DMS79 (cell line): Measurements from ENCODE around the gene EHD2.
"Not testable (repeated sequence)": the region's sequence is repeated elsewhere in the genome, so short reads cannot be mapped to it uniquely, and the experiment has no call there.

Experiments
- DNase-seq: peaks from one replicate; lab custom pipeline; 2025; lab: John Stamatoyannopoulos, UW

EHD2 gene

DNA sequence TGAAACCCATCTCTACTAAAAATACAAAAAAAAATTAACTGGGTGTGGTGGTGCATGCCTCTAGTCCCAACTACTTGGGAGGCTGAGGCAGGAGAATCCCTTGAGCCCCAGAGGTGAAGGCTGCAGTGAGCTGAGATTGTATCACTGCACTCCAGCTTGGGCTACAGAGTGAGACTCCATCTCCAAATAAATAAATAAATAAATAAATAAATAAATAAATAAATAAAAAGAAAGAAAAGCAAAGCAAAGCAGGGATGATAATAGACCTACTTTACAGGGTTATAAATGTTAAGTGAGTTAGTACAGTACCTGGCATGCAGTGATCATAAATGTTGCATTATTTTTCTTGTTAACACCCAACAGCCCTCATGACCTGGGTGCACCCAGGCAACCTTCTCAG, 1.6 kb downstream of the EHD2 start:
- DNase-seq = not testable (repeated sequence)

DNA sequence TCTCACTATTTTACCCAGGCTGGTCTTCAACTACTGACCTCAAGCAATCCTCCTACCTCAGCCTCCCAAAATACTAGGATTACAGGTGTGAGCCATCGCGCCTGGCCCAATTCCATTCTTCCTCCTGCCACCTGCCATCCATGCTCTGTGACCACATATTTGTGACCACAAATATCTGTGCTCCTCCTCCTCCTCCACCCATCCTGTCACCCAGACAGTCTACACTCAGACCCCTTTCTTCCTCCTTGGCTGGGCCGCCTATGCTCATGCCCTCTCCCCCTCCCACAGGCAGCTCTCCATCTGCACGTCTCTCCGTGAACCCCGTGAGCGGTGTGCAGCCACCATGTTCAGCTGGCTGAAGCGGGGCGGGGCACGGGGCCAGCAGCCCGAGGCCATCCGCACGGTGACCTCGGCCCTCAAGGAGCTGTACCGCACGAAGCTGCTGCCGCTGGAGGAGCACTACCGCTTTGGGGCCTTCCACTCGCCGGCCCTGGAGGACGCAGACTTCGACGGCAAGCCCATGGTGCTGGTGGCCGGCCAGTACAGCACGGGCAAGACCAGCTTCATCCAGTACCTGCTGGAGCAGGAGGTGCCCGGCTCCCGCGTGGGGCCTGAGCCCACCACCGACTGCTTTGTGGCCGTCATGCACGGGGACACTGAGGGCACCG, 3.2 kb downstream of the EHD2 start:
- no peak for DNase-seq

DNA sequence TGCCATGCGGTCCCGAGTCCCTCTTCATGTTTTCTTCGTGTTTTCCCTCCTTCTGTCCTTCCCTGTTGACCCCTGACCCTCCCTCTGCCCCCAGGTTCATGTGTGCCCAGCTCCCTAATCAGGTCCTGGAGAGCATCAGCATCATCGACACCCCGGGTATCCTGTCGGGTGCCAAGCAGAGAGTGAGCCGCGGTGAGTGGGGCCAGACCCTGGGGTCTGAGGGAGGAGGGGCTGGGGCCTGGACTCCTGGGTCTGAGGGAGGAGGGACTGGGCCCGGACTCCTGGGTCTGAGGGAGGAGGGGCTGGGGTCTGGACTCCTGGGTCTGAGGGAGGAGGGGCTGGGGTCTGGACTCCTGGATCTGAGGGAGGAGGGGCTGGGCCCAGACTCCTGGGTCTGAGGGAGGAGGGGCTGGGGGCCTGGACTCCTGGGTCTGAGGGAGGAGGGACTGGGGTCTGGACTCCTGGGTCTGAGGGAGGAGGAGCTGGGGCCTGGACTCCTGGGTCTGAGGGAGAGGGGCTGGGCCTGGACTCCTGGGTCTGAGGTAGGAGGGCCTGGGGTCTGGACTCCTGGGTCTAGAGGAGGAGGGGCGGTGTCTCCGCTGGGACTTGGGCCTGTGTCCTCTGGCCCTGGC, 5.3 kb downstream of the EHD2 start:
- not testable (repeated sequence) for DNase-seq

DNA sequence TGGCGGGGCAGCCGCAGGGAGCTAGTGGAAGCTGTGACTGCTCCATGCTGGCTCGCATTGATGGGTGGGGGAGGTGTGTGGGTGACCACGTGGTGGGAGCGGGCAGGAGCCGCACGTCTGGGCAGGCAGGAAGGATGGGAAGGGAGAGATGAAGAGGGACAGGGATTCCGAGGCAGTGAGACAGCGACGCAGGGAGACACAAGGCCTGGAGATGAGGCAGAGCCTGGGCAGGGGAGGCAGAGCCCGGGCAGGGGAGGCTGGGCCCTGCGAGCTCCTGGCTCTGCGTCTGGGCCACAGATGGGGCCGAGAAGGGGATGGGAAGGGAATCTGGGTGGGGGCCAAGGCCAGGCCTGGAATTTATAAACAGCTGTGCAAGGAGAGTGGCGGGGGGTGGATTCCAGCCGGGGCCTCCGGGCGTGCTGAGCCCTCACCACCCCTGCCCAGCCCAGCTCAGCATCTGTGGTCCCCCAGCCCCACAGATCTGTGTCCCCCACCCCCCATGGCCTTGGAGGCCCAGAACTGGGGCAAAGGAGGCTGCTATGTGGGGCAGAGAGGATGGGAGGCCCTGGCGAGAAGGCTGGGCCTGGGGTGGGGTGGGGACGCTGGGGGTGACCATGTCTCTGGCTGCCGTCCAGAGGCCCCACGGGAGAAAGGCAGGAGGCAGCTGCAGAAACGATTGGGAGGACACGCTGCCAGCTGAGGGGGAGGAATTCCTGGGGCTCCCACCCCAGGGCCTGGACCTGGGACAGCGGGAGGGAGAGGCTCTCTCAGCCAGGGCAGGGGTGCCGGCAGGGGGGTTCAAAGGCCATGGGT, 6.0 kb downstream of the EHD2 start:
- DNase-seq = no peak

DNA sequence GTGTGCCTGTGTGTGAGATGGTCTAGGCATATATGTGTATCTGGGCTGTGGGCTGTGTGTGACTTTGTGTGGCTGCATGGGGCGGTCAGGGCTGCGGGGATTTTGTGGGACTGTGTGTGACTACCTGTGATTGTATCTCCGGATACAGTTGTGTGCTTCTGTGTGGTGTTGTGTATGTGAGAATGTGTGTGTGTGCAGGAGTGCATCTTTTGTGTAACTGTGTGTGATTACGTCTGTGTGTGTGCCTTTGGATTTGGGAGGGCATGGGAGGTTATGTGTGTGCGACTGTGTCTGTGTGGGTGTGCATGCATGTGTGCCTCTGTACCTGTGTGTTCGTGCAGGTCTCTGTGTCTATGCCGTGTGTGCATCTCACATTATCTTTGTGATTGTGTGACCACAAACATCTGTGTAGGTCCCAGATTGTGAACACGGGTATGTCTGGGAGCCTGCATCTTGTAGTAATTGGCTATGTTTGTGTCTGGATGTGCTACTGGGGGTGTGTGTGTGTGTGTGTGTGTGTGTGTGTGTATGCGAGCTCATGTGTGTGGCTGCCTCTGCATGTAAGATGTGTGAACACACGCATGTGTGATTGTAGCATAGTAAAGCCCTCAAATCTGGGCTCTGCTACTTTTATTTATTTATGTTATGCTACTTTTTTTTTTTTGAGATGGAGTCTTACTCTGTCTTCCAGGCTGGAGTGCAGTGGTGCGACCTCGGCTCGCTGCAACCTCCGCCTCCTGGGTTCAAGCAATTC, 7.6 kb downstream of the EHD2 start:
- no peak for DNase-seq

DNA sequence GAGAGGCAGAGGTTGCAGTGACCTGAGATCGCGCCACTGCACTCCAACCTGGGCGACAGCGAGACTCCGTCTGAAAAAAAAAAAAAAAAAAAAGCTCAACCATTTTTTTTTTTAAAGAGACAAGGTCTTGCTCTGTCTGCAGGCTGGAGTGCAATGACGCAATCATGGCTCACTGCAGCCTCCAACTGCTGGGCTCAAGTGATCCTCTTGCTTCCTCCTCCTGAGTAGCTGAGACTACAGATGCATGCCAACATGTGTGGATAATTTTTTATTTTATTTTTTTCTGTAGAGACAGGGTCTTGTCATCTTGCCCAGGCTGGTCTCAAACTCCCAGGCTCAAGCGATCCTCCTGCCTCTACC, 10.3 kb downstream of the EHD2 start:
- DNase-seq = peak; percentile 67

DNA sequence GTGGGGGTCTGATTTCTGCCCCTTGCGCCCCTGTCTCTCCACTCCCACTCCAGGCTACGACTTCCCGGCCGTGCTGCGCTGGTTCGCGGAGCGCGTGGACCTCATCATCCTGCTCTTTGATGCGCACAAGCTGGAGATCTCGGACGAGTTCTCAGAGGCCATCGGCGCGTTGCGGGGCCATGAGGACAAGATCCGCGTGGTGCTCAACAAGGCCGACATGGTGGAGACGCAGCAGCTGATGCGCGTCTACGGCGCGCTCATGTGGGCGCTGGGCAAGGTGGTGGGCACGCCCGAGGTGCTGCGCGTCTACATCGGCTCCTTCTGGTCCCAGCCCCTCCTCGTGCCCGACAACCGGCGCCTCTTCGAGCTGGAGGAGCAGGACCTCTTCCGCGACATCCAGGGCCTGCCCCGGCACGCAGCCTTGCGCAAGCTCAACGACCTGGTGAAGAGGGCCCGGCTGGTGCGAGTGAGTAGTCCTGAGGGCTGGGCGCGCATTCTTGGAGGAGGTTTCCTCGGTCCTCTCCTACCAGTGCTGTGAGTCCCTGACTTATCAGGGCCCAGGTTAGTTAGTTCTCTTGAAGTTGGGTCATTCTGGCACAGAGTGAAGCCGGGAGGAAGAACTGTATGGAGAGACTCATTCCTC, 12.7 kb downstream of the EHD2 start:
- DNase-seq = peak; percentile 30

DNA sequence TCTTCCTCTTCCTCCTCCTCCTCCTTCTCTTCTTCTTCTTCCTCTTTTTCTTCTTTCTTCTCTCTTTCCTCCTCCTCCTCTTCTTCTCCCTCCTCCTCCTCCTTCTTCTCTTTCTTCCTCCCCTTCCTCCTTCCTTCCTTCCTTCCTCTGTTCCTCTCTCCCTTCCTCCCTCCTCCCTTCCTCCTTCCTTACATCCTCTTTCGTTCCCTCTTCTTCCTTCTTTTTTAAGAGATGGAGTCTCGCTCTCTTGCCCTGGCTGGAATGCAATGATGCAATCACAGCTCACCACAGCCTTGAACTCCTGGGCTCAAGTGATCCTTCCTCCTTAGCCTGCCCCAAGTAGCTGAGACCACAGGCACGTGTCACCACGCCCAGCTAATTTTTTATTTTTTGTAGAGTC, 13.2 kb downstream of the EHD2 start:
- no peak for DNase-seq

DNA sequence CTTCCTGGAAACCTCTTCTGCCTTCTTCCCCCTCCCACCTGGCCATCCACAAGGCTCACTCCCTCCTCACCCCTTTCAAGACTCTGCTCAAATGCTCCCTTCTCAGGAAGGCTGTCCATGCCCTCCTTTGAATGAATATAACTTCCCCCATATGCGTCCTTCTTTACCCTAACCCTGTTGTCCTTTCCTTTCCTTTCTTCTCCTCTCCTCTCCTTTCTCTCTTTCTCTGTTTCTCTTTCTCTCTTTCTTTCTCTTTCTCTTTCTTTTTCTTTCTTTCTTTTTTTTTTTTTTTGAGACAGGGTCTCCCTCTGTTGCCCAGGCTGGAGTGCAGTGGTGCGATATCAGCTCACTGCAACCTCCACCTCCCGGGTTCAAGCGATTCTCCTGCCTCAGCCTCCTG, 15.1 kb downstream of the EHD2 start:
- DNase-seq = not testable (repeated sequence)

DNA sequence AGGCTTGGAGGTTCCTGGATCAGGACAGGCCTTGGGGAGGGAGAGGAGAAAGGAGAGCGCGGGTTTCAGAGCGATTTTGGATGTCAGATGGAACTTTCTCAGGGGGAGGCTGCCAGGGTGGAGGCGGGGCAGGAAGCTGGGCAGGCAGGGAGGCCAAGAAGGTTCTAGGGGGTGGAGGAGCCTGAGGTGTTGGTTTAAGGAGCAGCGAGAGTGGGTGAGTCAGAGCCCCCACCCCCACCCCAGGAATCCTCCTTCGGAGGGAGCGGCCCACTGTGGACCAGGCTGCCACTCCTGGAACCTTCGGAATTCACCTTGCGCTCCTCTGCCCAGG, 16.2 kb downstream of the EHD2 start:
- DNase-seq = no peak

DNA sequence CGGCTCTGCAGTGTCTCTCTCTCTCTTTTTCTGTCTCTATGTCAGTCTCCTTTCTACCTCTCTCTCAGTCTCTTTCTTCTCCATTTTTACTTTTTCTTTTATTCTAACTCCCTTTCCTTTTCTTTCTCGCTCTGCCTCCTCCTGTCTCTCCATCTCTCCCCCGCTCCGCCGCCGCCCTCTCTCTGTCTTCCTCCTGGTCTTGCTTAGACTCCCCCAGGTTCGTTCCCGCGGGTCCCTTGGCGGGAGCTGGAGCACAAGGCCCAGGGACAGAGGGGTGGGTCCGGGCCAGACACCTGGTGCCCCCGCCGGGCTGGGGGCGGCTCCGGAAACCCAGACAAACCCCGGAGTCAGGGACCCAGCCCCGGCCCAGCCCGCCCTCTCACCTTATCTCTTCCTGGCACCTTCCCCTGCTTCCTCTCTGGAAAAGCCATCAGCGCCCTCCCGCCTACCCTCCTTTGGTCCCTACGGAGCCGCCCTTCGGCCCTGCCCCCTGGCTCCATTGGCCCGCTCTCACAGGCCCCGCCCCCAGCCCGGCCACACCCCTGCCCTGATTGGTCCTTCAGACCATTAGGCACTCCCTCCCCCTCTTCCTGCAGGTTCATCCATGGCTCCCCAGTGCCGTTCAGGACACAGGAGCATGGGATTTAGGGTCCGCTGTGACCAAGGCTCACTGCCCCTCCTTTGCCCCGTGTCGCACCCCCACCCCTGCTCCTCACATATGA, 16.7 kb downstream of the EHD2 start:
- DNase-seq = no peak

DNA sequence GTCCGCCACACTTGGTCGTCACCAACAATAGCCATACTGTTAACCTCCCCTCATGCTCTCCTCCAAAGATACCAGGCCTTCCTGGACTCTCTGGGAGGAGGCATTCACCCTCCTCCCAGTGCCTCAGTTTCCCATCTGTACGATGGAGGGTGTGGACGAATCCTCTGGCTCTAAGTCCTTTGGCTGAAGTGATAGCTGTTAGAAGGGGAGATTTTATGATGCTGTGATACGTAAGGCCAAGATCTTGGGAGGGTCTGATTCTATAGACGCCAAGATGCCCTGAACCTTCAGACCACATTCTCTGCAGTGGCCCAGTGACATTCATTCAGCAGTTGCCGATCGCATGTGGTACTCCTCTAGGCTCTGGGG, 17.3 kb downstream of the EHD2 start:
- DNase-seq = no peak

DNA sequence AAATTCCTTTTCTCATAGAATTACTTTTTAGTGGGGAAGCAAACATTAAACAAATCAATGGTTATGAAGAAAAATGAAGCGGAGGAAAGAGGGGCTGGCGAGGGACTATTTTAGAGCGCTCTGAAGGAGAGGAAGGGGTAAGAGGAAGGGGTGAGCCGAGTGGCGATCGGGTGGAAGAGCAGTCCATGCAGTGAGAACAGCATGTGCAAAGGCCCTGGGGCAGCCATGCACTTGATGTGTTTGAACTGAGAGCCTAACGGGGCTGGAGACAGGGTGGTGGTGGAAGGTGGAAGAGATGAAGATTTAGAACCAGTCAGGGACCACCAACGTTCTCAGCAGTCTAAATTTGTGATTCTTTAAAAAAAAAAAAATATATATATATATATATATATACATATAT, 17.7 kb downstream of the EHD2 start:
- no peak for DNase-seq

DNA sequence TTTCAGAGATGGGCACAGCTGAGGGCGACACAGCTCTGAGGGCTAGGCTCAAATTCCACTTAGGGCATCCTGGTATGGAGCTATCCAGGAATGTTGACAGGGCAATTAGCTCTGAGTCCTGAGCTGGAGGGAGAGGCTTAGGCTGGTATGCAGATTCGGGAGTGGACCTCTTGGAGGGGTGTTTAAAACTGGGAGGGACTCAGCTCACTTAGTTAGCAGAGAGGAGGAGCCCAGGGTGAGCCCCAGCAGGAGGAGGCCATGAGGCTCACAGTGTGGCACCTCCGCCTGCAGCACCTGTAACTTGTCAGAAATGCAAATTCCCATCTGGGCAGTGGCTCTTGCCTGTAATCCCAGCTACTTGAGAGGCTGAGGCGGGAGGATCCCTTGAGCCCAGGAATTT, 21.9 kb downstream of the EHD2 start:
- DNase-seq = no peak

DNA sequence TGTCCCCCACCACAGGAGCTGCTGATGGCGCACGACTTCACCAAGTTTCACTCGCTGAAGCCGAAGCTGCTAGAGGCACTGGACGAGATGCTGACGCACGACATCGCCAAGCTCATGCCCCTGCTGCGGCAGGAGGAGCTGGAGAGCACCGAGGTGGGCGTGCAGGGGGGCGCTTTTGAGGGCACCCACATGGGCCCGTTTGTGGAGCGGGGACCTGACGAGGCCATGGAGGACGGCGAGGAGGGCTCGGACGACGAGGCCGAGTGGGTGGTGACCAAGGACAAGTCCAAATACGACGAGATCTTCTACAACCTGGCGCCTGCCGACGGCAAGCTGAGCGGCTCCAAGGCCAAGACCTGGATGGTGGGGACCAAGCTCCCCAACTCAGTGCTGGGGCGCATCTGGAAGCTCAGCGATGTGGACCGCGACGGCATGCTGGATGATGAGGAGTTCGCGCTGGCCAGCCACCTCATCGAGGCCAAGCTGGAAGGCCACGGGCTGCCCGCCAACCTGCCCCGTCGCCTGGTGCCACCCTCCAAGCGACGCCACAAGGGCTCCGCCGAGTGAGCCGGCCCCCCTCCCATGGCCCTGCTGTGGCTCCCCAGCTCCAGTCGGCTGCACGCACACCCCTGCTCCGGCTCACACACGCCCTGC, 27.8 kb downstream of the EHD2 start:
- no peak for DNase-seq

DNA sequence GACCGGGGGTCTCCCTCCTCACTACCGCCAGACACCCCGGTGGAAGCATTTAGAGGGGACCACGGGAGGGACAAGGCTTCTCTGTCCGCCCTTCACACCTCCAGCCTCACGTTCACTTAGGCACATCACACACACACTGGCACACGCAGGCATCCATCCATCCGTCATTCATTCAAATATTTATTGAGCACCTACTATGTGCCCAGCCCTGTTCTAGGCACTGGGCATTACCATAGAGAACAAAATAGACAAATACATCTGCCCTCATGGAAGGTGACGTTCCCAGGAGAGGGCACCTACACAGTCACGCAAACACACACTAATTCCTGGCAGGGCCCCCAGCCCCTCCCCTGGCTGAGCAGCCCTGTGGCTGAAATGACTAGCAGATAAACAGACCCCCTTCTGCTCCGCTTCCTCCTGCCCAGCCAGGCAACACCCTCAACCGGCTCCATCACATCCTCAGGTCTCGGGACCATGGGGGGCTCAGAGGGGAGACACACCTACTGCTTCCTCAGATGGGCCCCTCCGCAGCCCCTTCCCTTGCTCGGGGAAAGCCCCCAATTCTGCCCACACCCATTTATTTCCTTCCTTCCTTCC, 28.4 kb downstream of the EHD2 start:
- no peak for DNase-seq

DNA sequence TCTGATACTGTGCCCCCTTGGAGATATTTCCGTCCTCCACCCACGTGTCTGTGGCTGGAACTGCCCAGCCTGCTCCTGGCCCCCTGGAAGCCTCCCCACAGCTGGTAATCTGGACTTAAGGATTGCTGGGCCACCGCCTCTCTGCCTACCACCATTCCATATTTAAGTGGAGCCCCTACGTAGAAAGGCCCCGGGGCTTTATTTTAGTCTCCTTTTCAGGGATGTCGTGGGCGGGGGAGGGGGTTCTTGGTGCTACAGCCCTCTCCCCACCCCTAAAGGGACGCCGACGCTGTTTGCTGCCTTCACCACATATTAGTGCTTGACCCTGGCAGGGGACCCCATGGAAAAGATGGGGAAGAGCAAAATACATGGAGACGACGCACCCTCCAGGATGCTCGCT, 29.4 kb downstream of the EHD2 start:
- no peak for DNase-seq

DNA sequence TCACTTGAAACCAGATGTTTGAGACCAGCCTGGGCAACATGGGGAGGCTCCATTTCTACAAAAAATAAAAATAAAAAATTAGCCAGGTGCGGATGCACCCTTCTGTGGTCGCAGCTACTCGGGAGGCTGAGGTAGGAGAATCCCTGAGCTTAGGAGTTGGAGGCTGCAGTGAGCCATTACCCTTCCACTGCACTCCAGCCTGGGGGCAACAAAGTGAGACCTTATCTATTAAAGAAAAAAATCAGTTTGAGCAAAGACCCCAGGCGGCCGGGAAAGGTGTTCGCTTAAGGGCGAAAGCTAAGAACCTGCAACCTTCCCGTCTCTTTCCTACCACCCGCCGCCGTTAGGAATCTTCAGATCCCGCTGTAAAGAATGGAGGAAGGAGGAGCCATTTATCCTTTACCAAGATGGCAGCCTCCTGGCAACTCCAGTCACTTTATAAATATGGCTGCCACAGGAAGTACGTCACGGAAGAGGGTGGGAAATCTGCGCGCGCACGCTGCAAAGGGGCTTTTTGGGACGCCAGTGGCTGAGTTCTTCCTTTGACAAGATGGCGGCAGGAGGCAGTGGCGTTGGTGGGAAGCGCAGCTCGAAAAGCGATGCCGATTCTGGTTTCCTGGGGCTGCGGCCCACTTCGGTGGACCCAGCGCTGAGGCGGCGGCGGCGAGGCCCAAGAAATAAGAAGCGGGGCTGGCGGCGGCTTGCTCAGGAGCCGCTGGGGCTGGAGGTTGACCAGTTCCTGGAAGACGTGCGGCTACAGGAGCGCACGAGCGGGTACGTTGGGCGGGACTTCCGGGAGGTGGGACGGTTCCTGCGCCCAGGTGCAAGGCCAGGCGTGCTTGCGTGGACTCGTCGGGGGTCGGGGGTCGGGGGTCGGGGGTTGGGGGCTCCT, 32.0 kb downstream of the EHD2 start, which contains the start of gene NOP53:
NOP53 (plus strand) TSS at position 537 of the 892 bp plus-strand sequence; CDS start at position 551, 14 bp downstream.
- peak; percentile 93 for DNase-seq

DNA sequence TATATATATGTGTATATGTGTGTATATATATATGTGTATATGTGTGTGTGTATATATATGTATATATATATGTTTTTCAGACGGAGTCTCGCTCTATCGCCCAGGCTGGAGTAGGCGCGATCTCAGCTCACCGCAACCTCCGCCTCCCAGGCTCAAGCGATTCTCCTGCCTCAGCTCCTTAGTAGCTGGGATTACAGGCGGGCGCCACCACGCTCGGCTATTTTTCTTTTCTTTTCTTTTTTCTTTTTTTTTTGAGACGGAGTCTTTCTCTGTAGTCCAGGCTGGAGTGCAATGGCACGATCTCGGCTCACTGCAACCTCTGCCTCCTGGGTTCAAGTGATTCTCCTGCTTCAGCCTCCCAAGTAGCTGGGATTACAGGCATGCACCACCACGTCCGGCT, 32.9 kb downstream of the EHD2 start:
- not testable (repeated sequence) for DNase-seq
